ENCODE results near the gene FAM181B. TPM values are rescaled to one million over a fixed set of nuclear protein-coding genes. Genes with fewer than 3 reads are reported as not detected.

Gene FAM181B
- polyA plus RNA-seq, 1 experiment, result not detected

GRCh38 chr11:82752801-82753200, 19.1 kb upstream of the FAM181B start:
- CTCF ChIA-PET, result interaction anchor here (1.7 kb wide), 1 partner anchor 9 kb away, joined by 3 read pairs; no protein-coding TSS in a partner anchor

DNA sequence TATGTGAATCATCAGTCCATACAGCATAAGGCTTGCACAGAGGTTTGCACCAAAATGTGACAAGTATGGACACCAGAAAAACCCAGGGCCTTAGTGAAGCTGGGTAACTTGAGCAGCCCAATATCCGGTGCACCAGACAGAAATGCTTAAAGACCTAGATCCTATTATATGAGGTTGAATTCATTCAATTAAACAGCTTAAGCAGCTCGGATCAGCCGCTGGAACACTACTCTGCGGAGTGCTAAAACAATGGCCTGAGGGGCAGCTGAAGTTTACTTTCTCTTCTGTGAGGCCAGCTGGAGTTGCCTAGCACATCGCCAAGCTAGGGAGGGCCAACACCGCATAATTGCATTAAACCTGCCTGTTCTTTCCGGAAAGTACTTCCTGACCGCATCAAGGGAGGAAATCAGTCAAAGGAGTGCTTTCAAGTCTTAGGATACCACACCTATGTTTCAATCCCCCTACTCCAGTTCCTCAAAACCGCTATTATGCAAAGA, 17.0 kb upstream of the FAM181B start:
- CTCF ChIA-PET, result no interaction called here
- Histone ChIP-seq H3K27me3 (ENCODE audit: control insufficient read depth, insufficient read depth, low read length) (no peaks in the 10 kb centered on the region; the same call in 1 of the 2 replicates), H3K36me3 (ENCODE audit: control insufficient read depth, insufficient read depth, low read length) (no peaks in the 10 kb centered on the region), H3K4me3 (ENCODE audit: low read depth, low read length) (no peak overlapping the region)
- DNase-seq (ENCODE audit: low read depth), result no peak
- POLR2A ChIA-PET, result no interaction called here
- no peak for TF ChIP-seq CTCF (IDR thresholded peaks at IDR 0.05; ENCODE audit: insufficient read depth, low read depth, low read length)

More at GRCh38 chr11:82752801-82753200, 19.1 kb upstream of the FAM181B start:
- Histone ChIP-seq H3K27me3 (ENCODE audit: control insufficient read depth, insufficient read depth, low read length) (no peaks in the 10 kb centered on the region; the same call in none of the 2 replicates), H3K36me3 (ENCODE audit: control insufficient read depth, insufficient read depth, low read length) (no peaks in the 10 kb centered on the region), H3K4me3 (ENCODE audit: low read depth, low read length) (no peak overlapping the region)
- POLR2A ChIA-PET, result no interaction called here
- DNase-seq (ENCODE audit: low read depth), result no peak
- TF ChIP-seq CTCF (IDR thresholded peaks at IDR 0.05; ENCODE audit: insufficient read depth, low read depth, low read length), result no peak

DNA sequence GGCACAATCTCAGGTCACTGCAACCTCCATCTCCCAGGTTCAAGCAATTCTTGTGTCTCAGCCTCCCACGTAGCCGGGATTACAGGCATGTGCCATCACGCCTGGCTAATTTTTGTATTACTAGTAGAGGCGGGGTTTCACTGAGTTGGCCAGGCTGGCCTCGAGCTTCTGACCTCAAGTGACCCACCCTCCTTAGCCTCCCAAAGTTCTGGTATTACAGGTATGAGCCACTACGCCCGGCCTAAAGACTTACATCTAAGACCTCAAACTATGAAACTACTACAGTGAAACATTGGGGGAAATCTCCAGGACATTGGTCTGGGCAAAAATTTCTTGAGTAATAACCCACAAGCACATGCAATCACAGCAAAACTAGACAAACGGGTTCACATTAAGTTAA, 13.8 kb upstream of the FAM181B start:
- no peaks in the 10 kb centered on the region for H3K27me3 ChIP-seq (ENCODE audit: control insufficient read depth, insufficient read depth, low read length)
- POLR2A ChIA-PET, result no interaction called here
- no peak for DNase-seq (ENCODE audit: low read depth)
- H3K4me3 ChIP-seq (ENCODE audit: low read depth, low read length), result no peak overlapping the region
- no peaks in the 10 kb centered on the region for H3K36me3 ChIP-seq (ENCODE audit: control insufficient read depth, insufficient read depth, low read length)
- TF ChIP-seq CTCF (IDR thresholded peaks at IDR 0.05; ENCODE audit: insufficient read depth, low read depth, low read length), result no peak
- CTCF ChIA-PET, result no interaction called here

DNA sequence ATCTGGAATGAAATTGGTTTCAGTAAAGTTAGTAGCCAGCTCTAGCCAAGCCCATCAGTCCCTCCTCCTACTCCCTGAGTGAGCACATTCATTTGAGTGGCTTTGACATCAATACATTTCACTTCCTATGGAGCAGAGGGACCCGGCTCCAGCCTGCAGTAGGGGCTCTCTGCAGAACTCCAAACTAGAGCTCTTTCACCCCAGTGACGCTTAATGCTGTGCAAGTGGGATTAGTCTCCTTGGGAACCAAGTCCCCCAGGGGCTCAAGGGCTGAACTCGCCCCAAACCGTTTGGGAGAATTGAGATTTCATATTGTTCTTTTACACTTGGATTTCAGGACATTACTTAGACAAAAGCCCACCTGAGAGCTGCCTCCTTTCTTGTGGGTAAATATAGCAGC, 4.4 kb upstream of the FAM181B start:
- POLR2A ChIA-PET, result no interaction called here
- DNase-seq (ENCODE audit: low read depth), result no peak

DNA sequence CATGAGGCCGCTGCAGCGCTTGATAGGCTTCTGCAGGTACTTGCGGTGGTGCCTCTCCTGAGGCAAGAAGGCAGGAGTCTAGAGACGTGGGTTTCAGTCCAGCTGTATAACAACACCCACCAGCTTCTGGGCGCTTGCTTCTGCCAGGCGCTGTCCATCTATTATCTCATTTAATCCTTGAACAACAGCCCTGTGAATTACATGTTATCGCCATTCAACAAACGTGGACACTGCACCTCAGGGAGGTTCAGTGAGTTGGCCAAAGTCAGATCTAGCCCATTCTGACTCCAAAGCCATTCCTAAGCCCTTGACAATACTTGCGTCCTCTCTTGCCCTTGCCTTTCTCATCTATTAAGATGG, 436 bp upstream of the FAM181B start:
- Histone ChIP-seq H3K27me3 (ENCODE audit: control insufficient read depth, insufficient read depth, low read length) (peaks cover 31% of the 10 kb centered on the region), H3K36me3 (ENCODE audit: control insufficient read depth, insufficient read depth, low read length) (no peaks in the 10 kb centered on the region), H3K4me3 (ENCODE audit: low read depth, low read length) (no peak overlapping the region)
- TF ChIP-seq CTCF (IDR thresholded peaks at IDR 0.05; ENCODE audit: insufficient read depth, low read depth, low read length), result no peak
- CTCF ChIA-PET, result interaction anchor here (1.1 kb wide), 2 partner anchors 10 to 13 kb away, joined by 3 to 4 read pairs; no protein-coding TSS in a partner anchor
- no peak for DNase-seq (ENCODE audit: low read depth)
- POLR2A ChIA-PET, result no interaction called here

More for the DNA sequence above, 4.4 kb upstream of the FAM181B start:
- TF ChIP-seq CTCF (IDR thresholded peaks at IDR 0.05; ENCODE audit: insufficient read depth, low read depth, low read length), result no peak
- no peak overlapping the region for H3K4me3 ChIP-seq (ENCODE audit: low read depth, low read length)
- H3K36me3 ChIP-seq (ENCODE audit: control insufficient read depth, insufficient read depth, low read length), result no peaks in the 10 kb centered on the region
- peaks cover 15% of the 10 kb centered on the region for H3K27me3 ChIP-seq (ENCODE audit: control insufficient read depth, insufficient read depth, low read length)
- CTCF ChIA-PET, result interaction anchor here (0.8 kb wide), 1 partner anchor 129 kb away, joined by 4 read pairs; no protein-coding TSS in a partner anchor
